GM12878 (cell line): ENCODE results near the gene EFHC1. TPM values are rescaled to one million over a fixed set of nuclear protein-coding genes. Genes with fewer than 3 reads are reported as not detected.

Experiments used
- ATAC-seq: fragments of 200-7000 bp; cut with Tn5 transposase; 3 replicates; pipeline ENCODE4 v1.9.1; 2020; ENCODE audit warnings: mild to moderate bottlenecking, moderate library complexity
- BruUV-seq: library from RNA; stranded (reverse); fragments of 400-500 nt; replicated peaks from 2 replicates; lab custom pipeline; 2021; lab: Mats Ljungman, UMichigan
- CTCF ChIA-PET: fragments of 300-600 bp; sonication (Branson Sonifier 250); formaldehyde crosslinking; extraction: SDS; loops from one replicate; lab custom pipeline; 2021; ENCODE audit warnings: inconsistent platforms; lab: Yijun Ruan, JAX
- POLR2A ChIA-PET: fragments of 350-600 bp; formaldehyde crosslinking; extraction: SDS; loops from one replicate; lab custom pipeline; 2021; ENCODE audit warnings: inconsistent platforms; lab: Charles Lee
- RAD21 ChIA-PET: fragments of 300-600 bp; sonication (Branson Sonifier 250); formaldehyde crosslinking; loops from one replicate; lab custom pipeline; 2023; ENCODE audit warnings: antibody characterized with exemption; ENCODE audit not compliant: unreplicated experiment; lab: Charles Lee
- SMC1A ChIA-PET: fragments of 300-600 bp; sonication (Branson Sonifier 250); formaldehyde crosslinking; loops from one replicate; lab custom pipeline; 2023; ENCODE audit not compliant: unreplicated experiment, uncharacterized antibody; lab: Charles Lee
- DNase-seq: peaks from one replicate; pipeline ENCODE4 v3.0.0-alpha.2; 2011; ENCODE audit warnings: low read depth, low spot score
- FAIRE-seq: peaks from 3 replicates; lab custom pipeline; 2011; peaks lifted over from hg19 to GRCh38; lab: Jason Lieb, UNC
- H2AFZ ChIP-seq: 2 replicates; pipeline ENCODE4 v1.6.0; 2011; ENCODE audit warnings: low read depth, low read length, control low read depth; ENCODE audit not compliant: control insufficient read depth
- H3K27ac ChIP-seq: 2 replicates; pipeline ENCODE4 v1.5.1; 2011; ENCODE audit warnings: control low read depth; ENCODE audit not compliant: control insufficient read depth, insufficient read depth
- H3K27me3 ChIP-seq, 2 experiments: replicated peaks in 1 of 2; 2 replicates each; pipeline versions ENCODE4 v1.6.0 to v1.6.1; 2011; ENCODE audit warnings: low read length in 1 of 2; ENCODE audit not compliant: control insufficient read depth in 2 of 2, insufficient read depth in 2 of 2
- H3K36me3 ChIP-seq, 2 experiments: 2 replicates each; pipeline ENCODE4 v1.5.1; 2011; ENCODE audit warnings: low read length in 1 of 2; ENCODE audit not compliant: control insufficient read depth in 2 of 2, insufficient read depth in 2 of 2
- H3K4me1 ChIP-seq: 2 replicates; pipeline ENCODE4 v1.6.1; 2011; ENCODE audit warnings: mild to moderate bottlenecking, low read length, moderate library complexity, mixed read lengths; ENCODE audit not compliant: control insufficient read depth, insufficient read depth
- H3K4me2 ChIP-seq: 2 replicates; pipeline ENCODE4 v1.6.0; 2011; ENCODE audit warnings: control low read depth; ENCODE audit not compliant: control insufficient read depth, insufficient read depth
- H3K4me3 ChIP-seq: fragments of 200-600 bp; sonication (generic); 2 replicates; pipeline ENCODE4 v1.5.1; 2016
- H3K79me2 ChIP-seq: 2 replicates; pipeline ENCODE4 v1.6.0; 2011; ENCODE audit warnings: low read length; ENCODE audit not compliant: control insufficient read depth, insufficient read depth
- H3K9ac ChIP-seq: 2 replicates; pipeline ENCODE4 v1.8.0; 2011; ENCODE audit warnings: low read length, control low read depth, mixed read lengths; ENCODE audit not compliant: control insufficient read depth, insufficient read depth
- H3K9me3 ChIP-seq: replicated peaks from 3 replicates; pipeline ENCODE4 v1.5.1; 2011; ENCODE audit warnings: mild to moderate bottlenecking, low read length; ENCODE audit not compliant: control insufficient read depth, insufficient read depth
- H4K20me1 ChIP-seq: 2 replicates; pipeline ENCODE4 v1.6.0; 2011; ENCODE audit not compliant: control insufficient read depth, insufficient read depth
- ETV6 ChIP-seq, 2 experiments: fragments of 450-650 bp in 1 of 2; IDR thresholded peaks in 1 of 2; conservative IDR thresholded peaks in 1 of 2; 2 replicates each; pipeline ENCODE4 v1.6.1; 2014; ENCODE audit warnings: antibody characterized with exemption in 1 of 2, borderline replicate concordance in 1 of 2, low read depth in 1 of 2, mild to moderate bottlenecking in 1 of 2, moderate library complexity in 1 of 2
- RUNX3 ChIP-seq: IDR thresholded peaks from 2 replicates; pipeline ENCODE4 v1.6.1; 2012; ENCODE audit warnings: low read length, inconsistent platforms
- TARDBP ChIP-seq: IDR thresholded peaks from 2 replicates; pipeline ENCODE4 v1.6.1; 2016; ENCODE audit warnings: borderline replicate concordance
- WGBS: methylation state at CpG from one replicate; pipeline ENCODE4 v1.1.6; 2016; ENCODE audit warnings: low lambda C conversion rate; ENCODE audit not compliant: insufficient replicate concordance, insufficient coverage; ENCODE audit errors: missing lambda C conversion rate; 5-methylcytosine and 5-hydroxymethylcytosine counted together
- in situ Hi-C: fragments of 300-500 bp; cut with MboI; formaldehyde crosslinking; loops from 9 replicates; pipeline ENCODE4 v1.14.3; 2018; ENCODE audit warnings: mixed read lengths
- intact Hi-C: fragments of 100-400 bp; cut with micrococcal nuclease; formaldehyde crosslinking; loops from one replicate; pipeline ENCODE4 v1.14.2; 2022; ENCODE audit not compliant: unreplicated experiment
- polyA plus RNA-seq, 11 experiments: library from polyadenylated mRNA; depleted of rRNA in 4 of 11; unstranded in 6 of 11; stranded (reverse) in 5 of 11; fragments of >200 nt; fragmentation: Nextera tagmentation in 4 of 11; fragmentation: Illumina TruSeq in 1 of 11; extraction: Ambion mirVana in 4 of 11; extraction: Trizol in 1 of 11; gene quantifications; 1 replicate in 1 of 11; 2 replicates in 10 of 11; pipeline versions ENCODE4 v1.2.1 to v1.2.3, GENCODE V29; 2011 to 2016; ENCODE audit warnings: inconsistent platforms in 2 of 11, missing spikeins in 2 of 11, low read depth in 1 of 11
- total RNA-seq, 4 experiments: library from RNA; depleted of rRNA in 3 of 4; stranded (reverse); fragments of >200 nt in 3 of 4; fragmentation: Illumina TruSeq in 1 of 4; extraction: Trizol in 1 of 4; gene quantifications; 2 replicates each; pipeline versions ENCODE4 v1.2.1 to v1.2.3, GENCODE V29; 2013 to 2021
- TF ChIP-seq, protein P1 (sequence below): fragments of 450-650 bp; IDR thresholded peaks from 2 replicates; pipeline ENCODE4 v1.6.1; 2017; ENCODE audit warnings: mild to moderate bottlenecking, moderate library complexity

Gene EFHC1
- total and polyA plus RNA-seq, 10 of the 15 experiments (the other 5 are each of a cell fraction or from before 2014, with no cell fraction given) = 5.5 to 14.5 (median 8.8) TPM

GRCh38 chr6:52511163-52511562 lies 91.0 kb downstream of the EFHC1 start:
- H2AFZ ChIP-seq = no peak overlapping the region
- CTCF ChIA-PET = interaction anchor here (1.1 kb wide), 1 partner anchor 152 kb away, joined by 3 read pairs; no protein-coding TSS in a partner anchor
- ATAC-seq = no peak
- H3K36me3 ChIP-seq = peaks cover 12 to 23% of the 10 kb centered on the region in 2 experiments; a peak in 3 of 4 replicates
- H3K27ac ChIP-seq = no peak overlapping the region
- no peaks in the 10 kb centered on the region; the same call in 1 of the 2 replicates for H3K4me1 ChIP-seq
- TF ChIP-seq, protein P1, sequence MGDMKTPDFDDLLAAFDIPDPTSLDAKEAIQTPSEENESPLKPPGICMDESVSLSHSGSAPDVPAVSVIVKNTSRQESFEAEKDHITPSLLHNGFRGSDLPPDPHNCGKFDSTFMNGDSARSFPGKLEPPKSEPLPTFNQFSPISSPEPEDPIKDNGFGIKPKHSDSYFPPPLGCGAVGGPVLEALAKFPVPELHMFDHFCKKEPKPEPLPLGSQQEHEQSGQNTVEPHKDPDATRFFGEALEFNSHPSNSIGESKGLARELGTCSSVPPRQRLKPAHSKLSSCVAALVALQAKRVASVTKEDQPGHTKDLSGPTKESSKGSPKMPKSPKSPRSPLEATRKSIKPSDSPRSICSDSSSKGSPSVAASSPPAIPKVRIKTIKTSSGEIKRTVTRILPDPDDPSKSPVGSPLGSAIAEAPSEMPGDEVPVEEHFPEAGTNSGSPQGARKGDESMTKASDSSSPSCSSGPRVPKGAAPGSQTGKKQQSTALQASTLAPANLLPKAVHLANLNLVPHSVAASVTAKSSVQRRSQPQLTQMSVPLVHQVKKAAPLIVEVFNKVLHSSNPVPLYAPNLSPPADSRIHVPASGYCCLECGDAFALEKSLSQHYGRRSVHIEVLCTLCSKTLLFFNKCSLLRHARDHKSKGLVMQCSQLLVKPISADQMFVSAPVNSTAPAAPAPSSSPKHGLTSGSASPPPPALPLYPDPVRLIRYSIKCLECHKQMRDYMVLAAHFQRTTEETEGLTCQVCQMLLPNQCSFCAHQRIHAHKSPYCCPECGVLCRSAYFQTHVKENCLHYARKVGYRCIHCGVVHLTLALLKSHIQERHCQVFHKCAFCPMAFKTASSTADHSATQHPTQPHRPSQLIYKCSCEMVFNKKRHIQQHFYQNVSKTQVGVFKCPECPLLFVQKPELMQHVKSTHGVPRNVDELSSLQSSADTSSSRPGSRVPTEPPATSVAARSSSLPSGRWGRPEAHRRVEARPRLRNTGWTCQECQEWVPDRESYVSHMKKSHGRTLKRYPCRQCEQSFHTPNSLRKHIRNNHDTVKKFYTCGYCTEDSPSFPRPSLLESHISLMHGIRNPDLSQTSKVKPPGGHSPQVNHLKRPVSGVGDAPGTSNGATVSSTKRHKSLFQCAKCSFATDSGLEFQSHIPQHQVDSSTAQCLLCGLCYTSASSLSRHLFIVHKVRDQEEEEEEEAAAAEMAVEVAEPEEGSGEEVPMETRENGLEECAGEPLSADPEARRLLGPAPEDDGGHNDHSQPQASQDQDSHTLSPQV = no peak
- TF ChIP-seq TARDBP (no peak), RUNX3 (no peak), ETV6 (conservative IDR thresholded peaks at IDR 0.05 in 1 of 2, IDR thresholded peaks at IDR 0.05 in 1 of 2; ENCODE audit: borderline replicate concordance in 1 of 2, low read depth in 1 of 2) (no peak)
- H3K4me2 ChIP-seq = no peak overlapping the region
- BruUV-seq = no TSS peak
- SMC1A ChIA-PET = no interaction called here
- intact Hi-C loops (no loop called here), in situ Hi-C loops (no loop called here)
- DNase-seq = no peak
- 95% methylated on average over 10 of the region's 10 CpGs for WGBS
- H3K4me3 ChIP-seq = no peak overlapping the region
- no peak for FAIRE-seq
- H3K9me3 ChIP-seq = no peaks in the 10 kb centered on the region
- POLR2A ChIA-PET = interaction anchor here (1.1 kb wide), 1 partner anchor 15 kb away, joined by 4 read pairs; no protein-coding TSS in a partner anchor
- H3K79me2 ChIP-seq = no peaks in the 10 kb centered on the region
- H3K27me3 ChIP-seq = no peaks in the 10 kb centered on the region
- RAD21 ChIA-PET = interaction anchor here (2.0 kb wide), 1 partner anchor 12 kb away, joined by 6 read pairs; no protein-coding TSS in a partner anchor
- no peaks in the 10 kb centered on the region for H4K20me1 ChIP-seq
- no peak overlapping the region for H3K9ac ChIP-seq
